ENCODE measurements around the gene KCNC4.

The KCNC4 gene

GRCh38 chr1:110189181-110189580 lies 20.9 kb upstream of the KCNC4 start:
- no peaks in the 10 kb centered on the region for H3K9me3 ChIP-seq (ENCODE audit: severe bottlenecking)
- no peaks in the 10 kb centered on the region for H3K36me3 ChIP-seq
- no peak overlapping the region for H3K27ac ChIP-seq
- no peaks in the 10 kb centered on the region for H3K27me3 ChIP-seq (ENCODE audit: insufficient read depth, low read depth, severe bottlenecking)
- no peak for TF ChIP-seq CTCF (IDR thresholded peaks at IDR 0.05; ENCODE audit: low read depth, low read length)
- H3K4me3 ChIP-seq (ENCODE audit: low read depth, low read length) = no peak overlapping the region
- no peak for DNase-seq

- Histone ChIP-seq H3K4me3 (ENCODE audit: low read depth, low read length) (no peak overlapping the region), H3K36me3 (no peaks in the 10 kb centered on the region), H3K27me3 (ENCODE audit: insufficient read depth, low read depth, severe bottlenecking) (no peaks in the 10 kb centered on the region), H3K27ac (no peak overlapping the region), H3K9me3 (ENCODE audit: severe bottlenecking) (no peaks in the 10 kb centered on the region)
- TF ChIP-seq CTCF (IDR thresholded peaks at IDR 0.05; ENCODE audit: low read depth, low read length) = no peak
- DNase-seq = no peak
Observed at GRCh38 chr1:110190282-110190929, 19.7 kb upstream of the KCNC4 start.

DNA sequence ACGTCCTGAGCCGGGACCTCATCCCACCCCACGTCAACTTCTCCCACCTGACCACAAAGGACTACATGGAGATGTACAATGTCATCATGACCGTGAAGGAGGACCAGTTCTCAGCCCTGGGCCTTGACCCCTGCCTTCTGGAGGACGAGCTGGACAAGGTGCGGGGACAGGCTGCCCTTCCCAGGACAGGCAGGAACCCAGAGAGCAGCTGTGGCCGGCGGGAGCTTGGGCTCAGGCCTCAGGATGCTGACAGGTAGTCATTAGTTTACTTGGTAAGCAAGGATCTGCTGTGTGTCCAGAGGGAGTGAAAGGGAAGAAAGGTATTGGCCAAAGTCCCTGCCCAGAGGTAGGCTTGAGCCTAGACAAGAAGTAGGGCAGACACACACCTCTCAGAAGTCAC lies 17.6 kb upstream of the KCNC4 start:
- no peaks in the 10 kb centered on the region for H3K36me3 ChIP-seq
- no peak for DNase-seq
- no peak for TF ChIP-seq CTCF (IDR thresholded peaks at IDR 0.05; ENCODE audit: low read depth, low read length)
- H3K27me3 ChIP-seq (ENCODE audit: insufficient read depth, low read depth, severe bottlenecking) = no peaks in the 10 kb centered on the region
- no peak overlapping the region for H3K4me3 ChIP-seq (ENCODE audit: low read depth, low read length)
- no peaks in the 10 kb centered on the region for H3K9me3 ChIP-seq (ENCODE audit: severe bottlenecking)
- H3K27ac ChIP-seq = no peak overlapping the region

DNA sequence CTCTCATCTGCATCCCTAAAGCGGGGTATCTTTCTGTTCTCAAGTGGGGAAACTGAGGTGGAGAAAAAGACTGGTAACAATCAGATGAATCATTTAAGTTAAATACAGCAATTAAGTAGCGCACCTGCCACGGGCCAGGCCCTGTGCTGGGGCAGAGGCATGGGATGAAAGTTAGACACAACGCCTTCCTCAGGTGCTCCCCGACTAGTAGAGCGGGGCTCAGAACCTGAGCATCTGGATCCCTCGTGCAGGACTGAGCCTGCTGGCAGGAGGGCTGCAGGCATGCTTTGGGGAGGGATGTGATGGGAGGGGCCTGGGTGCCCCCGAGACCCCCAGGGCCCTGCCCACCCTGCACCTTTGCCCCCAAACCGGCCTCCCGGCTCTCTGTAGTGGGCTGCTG lies 14.9 kb upstream of the KCNC4 start:
- Histone ChIP-seq H3K27me3 (ENCODE audit: insufficient read depth, low read depth, severe bottlenecking) (no peaks in the 10 kb centered on the region), H3K4me3 (ENCODE audit: low read depth, low read length) (no peak overlapping the region), H3K27ac (no peak overlapping the region), H3K36me3 (no peaks in the 10 kb centered on the region), H3K9me3 (ENCODE audit: severe bottlenecking) (no peaks in the 10 kb centered on the region)
- TF ChIP-seq CTCF (IDR thresholded peaks at IDR 0.05; ENCODE audit: low read depth, low read length) = no peak
- DNase-seq = no peak

GRCh38 chr1:110196917-110197765 lies 13.0 kb upstream of the KCNC4 start:
- peak; percentile 89 for TF ChIP-seq CTCF (IDR thresholded peaks at IDR 0.05; ENCODE audit: low read depth, low read length)
- no peaks in the 10 kb centered on the region for H3K36me3 ChIP-seq
- peak; percentile 71 for DNase-seq
- no peaks in the 10 kb centered on the region for H3K9me3 ChIP-seq (ENCODE audit: severe bottlenecking)
- H3K27me3 ChIP-seq (ENCODE audit: insufficient read depth, low read depth, severe bottlenecking) = no peaks in the 10 kb centered on the region
- H3K4me3 ChIP-seq (ENCODE audit: low read depth, low read length) = no peak overlapping the region
- H3K27ac ChIP-seq = no peak overlapping the region

Data from WERI-Rb-1 (cell line).